Choroid plexus epithelial cell (primary cell): ENCODE data around the gene ANK3.

ENCODE experiments used
- DNase-seq: peaks from one replicate; pipeline ENCODE4 v3.0.0-alpha.2; 2010; ENCODE audit warnings: low read depth
- H3K4me3 ChIP-seq: 2 replicates; pipeline ENCODE4 v1.5.1; 2011; ENCODE audit warnings: low read depth, mild to moderate bottlenecking, control low read depth, low read length, moderate library complexity
- CTCF ChIP-seq: conservative IDR thresholded peaks from 2 replicates; pipeline ENCODE4 v1.5.1; 2011; ENCODE audit warnings: low read depth, mild to moderate bottlenecking, control low read depth, inconsistent platforms, low read length, moderate library complexity

Gene ANK3

GRCh38 chr10:60134548-60134947 is 255.1 kb downstream of the ANK3 start:
- no peak for DNase-seq
- TF ChIP-seq CTCF, result no peak
- no peak overlapping the region for H3K4me3 ChIP-seq

- H3K4me3 ChIP-seq, result no peak overlapping the region
- TF ChIP-seq CTCF, result no peak
- no peak for DNase-seq
These were observed 259.5 kb downstream of the ANK3 start for GRCh38 chr10:60130130-60130579.

- DNase-seq, result no peak
- no peak for TF ChIP-seq CTCF
- H3K4me3 ChIP-seq, result no peak overlapping the region
These were observed 263.8 kb downstream of the ANK3 start for GRCh38 chr10:60125895-60126294.

- H3K4me3 ChIP-seq, result no peak overlapping the region
- no peak for TF ChIP-seq CTCF
- DNase-seq, result no peak
These were observed 265.1 kb downstream of the ANK3 start for GRCh38 chr10:60124536-60124935.

GRCh38 chr10:60123668-60124067 is 266.0 kb downstream of the ANK3 start:
- no peak for TF ChIP-seq CTCF
- DNase-seq, result no peak

GRCh38 chr10:60123172-60123571 is 266.5 kb downstream of the ANK3 start:
- no peak overlapping the region for H3K4me3 ChIP-seq
- peak; percentile 52 for DNase-seq
- no peak for TF ChIP-seq CTCF

More at GRCh38 chr10:60123668-60124067, 266.0 kb downstream of the ANK3 start:
- H3K4me3 ChIP-seq, result no peak overlapping the region

- H3K4me3 ChIP-seq, result no peak overlapping the region
- no peak for TF ChIP-seq CTCF
- no peak for DNase-seq
These were observed 267.5 kb downstream of the ANK3 start for GRCh38 chr10:60122190-60122589.
